GM19463 (cell line): ENCODE results near the gene TEX51.

Source experiments
- ATAC-seq: cut with Tn5 transposase; IDR thresholded peaks from one replicate; pipeline ENCODE4 v1.9.1; 2021; ENCODE audit warnings: mild to moderate bottlenecking, moderate library complexity; ENCODE audit not compliant: unreplicated experiment

Gene TEX51

DNA sequence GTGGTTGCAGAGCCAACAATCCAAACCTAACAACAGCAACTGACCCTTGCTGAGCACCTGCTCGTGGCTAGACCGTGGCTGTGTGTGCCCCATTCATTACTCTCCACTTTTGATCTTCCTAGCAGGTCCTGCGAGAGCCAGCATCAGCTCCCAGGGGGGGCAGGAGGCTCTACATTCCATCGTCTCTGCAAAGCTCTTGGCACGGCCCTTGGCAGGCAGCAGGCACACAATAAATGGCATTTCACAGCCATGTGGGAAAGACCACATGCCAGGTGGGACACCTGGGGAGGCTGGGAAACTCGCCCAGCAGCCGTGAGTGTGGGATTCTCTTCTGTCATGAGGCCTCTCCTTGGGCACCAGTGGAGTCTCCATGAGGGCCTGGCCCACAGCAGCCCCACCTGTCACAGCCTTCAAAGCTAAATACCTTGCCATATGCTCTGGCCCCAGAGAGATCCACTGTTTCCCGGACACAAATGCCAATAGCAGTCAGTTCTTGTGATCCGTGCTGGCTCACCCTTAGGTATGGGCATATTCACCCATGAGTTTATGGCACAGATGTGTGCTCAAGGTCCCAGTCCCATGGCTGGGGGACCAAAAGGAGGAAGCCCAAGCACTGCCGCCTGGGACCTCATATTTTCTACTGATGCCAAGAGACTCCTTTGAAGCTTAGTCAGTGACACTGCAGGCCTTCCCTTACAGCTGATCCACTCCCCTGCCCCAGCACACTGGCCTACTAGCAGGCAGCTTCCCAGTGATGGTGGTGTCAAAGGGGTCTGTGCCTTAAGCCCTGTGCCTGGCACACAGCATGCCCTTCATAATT, 6.8 kb upstream of the TEX51 start:
- no peak for ATAC-seq

DNA sequence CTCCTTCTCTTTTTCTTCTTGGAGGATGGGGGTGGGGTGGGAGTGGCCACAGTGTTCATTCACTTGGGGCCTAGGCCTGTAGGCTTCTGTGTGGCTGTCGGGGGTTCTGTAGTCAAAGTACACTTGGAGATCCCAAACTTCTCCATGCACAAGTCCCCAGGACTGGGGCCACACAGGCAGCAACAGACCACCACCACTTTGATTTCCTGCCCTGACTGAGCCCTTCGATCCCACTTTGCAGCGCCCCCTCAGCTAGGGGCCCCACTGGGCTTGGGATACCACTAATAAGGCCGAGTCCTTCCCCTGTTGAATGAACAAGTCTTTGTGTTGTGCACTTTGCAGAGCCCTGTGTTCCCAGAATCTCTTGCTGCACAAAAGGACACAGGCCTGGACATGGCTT, 5.5 kb upstream of the TEX51 start:
- ATAC-seq = no peak

GRCh38 chr2:126893606-126894005, 5.1 kb upstream of the TEX51 start:
- ATAC-seq = no peak

DNA sequence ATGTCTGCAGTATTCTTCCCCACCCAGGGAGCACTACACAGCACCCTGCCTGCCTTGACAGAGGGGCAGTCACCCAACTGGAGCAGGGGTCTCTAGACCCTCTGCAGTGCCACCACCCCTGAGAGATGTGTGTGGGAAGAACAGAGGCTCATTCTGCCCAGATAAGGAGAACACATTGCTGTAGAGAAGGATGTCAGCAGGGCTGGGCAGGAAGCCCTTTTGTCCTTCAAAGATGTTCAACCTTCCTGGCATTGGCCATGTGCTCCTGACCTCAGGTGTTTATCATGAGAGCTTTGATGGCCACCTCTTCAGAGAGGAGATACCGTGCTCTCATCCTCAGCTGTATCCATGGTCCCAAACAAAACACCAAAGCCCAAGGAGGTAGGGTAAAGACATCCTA, 4.6 kb upstream of the TEX51 start:
- no peak for ATAC-seq

DNA sequence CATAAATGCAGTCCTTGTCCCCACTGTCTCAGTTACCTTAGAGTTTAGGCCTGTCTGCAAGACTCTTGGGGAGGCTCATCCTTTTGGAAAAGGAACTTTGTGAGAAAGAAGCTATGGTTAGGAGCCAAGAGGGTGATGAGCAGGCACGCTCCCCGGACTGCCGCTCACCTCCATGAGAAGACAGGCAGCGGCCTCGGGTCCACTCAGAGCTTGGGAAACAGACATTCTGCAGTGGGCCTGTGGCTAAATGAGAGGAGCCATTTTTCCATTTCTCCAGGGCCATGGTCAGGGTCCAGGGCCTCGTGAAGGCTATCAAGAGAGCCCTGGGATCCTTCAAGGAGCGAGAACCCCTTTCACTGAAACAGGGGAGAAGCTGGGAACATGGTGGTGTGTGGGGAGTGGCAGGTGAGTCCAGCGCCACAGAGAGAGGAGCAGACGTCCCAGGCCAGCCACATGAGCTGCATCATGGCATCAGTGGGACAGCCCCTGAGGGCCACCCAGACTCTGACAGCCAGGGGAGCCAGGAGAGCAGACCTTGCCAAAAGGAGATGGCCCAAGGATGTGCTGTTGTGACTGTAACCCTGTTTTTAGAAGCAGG, 4.0 kb upstream of the TEX51 start:
- no peak for ATAC-seq

- ATAC-seq = no peak
Measured at GRCh38 chr2:126895336-126895735, 3.4 kb upstream of the TEX51 start.

GRCh38 chr2:126896471-126896870, 2.2 kb upstream of the TEX51 start:
- no peak for ATAC-seq

- ATAC-seq = no peak
Measured at GRCh38 chr2:126899616-126900185, 1.0 kb downstream of the TEX51 start.

- no peak for ATAC-seq
Measured at GRCh38 chr2:126900646-126901319, 2.1 kb downstream of the TEX51 start.

DNA sequence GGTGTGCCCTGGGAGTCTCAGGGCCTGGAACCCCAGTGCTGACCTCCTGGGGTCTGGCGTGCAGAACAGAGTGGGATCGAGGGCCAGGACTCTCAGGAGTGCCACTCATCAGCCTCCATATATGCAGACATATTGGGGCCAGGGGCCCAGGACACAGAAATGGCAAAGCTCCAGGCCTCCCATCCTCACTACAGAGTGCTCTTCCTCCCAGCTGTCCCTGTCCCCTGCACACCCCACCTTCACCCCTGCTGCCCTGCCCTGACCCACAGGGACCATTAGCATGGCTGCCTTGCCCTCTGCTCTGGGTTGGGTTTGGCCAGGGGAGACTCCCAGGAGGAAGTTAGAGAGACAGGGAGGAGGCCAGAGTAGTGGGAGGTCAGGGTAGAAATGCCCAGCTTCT, 2.8 kb downstream of the TEX51 start:
- ATAC-seq = no peak

DNA sequence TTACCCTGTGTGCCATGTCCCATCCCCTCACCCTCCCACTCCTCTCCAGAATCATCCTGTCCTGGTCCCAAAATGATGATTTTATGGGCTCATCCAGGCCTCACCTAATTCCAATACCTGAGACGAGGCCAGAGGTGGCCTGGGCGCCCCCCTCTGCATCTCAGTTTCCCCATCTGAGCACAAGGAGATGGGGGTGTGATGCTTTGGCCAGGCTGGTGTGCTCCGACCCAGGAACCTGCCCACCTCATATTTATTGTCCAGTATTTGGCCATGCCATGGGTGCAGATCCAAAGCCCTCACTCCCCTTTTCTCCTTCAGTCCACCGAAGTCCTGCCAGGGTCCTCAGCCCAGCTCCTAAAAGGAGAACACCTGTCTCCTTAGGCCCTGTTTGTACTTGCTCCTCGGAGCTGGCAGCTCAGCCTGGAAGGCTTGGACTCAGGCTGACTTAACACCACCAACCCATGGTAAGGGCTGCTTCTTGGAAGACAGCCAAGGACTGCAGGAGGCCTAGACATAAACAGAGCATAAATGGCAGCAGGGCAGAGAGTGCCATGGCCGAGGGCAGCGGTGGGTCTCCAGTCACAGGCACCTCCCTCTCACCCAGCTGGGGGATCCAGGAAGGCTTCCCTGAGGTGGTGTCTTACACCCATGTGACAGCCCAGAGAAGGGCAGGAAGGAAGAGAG, 3.6 kb downstream of the TEX51 start:
- no peak for ATAC-seq

DNA sequence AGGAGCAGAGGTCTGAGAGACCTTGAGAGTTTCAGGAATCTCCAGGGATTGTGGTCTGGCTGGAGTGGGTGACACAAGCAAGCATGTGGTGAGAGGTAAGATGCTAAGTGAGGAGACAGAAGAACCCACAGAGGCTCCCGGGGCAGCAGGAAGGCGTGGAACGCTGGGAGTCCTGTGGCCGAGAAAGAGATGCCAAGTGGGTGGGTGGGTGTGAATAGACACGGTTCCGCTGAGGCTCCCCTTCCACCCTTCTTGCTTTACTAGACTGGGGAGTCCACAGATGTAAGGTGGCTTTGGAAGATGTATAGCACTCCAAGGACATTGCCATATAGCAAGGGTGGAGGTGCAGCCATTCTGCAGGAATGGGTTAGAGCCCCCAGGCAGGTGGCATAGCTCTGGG, 4.2 kb downstream of the TEX51 start:
- no peak for ATAC-seq

GRCh38 chr2:126905991-126906390, 7.3 kb downstream of the TEX51 start:
- ATAC-seq = no peak

DNA sequence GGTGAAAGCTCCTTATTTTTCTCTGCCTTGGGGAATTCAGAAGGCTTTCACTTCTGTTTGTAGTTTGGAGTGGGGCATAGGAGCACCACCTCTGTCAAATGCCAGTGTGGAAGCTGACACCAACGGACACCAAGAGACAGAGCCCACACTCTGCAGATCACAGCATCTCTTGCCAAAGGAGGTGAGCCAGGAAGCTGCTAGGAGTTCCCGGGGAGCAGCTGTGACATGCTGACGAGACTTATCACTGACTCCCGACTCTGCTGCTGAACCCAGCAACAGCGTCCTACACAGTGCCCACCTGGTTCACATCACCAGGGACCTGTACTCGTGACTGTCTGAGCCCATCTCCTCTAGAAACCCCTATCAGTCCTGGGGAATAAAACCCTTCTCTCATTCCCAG, 8.1 kb downstream of the TEX51 start:
- no peak for ATAC-seq

DNA sequence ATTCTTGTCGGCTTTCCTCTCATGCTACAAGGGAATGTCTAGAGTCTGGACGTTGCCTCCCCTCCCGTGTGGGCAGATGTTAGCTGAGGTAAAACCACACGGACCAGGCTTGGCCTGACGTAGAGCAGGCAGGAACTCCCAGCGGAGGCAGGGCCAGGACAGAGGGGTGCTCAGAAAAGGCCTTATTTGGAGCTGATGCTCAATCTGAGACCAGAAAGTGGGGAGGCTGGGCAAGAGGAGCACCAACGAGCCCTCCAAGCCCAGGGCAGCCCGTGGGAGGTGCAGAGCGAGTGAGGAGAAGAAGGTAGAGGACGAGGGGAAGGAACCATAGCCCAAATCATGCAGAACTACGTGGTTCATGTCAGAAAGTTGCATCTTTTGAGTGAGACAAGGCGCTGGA, 9.0 kb downstream of the TEX51 start:
- peak; percentile 75 for ATAC-seq

- ATAC-seq = no peak
Measured at GRCh38 chr2:126908721-126909177, 10.1 kb downstream of the TEX51 start.

- ATAC-seq = no peak
Measured at GRCh38 chr2:126909366-126909765, 10.7 kb downstream of the TEX51 start.

DNA sequence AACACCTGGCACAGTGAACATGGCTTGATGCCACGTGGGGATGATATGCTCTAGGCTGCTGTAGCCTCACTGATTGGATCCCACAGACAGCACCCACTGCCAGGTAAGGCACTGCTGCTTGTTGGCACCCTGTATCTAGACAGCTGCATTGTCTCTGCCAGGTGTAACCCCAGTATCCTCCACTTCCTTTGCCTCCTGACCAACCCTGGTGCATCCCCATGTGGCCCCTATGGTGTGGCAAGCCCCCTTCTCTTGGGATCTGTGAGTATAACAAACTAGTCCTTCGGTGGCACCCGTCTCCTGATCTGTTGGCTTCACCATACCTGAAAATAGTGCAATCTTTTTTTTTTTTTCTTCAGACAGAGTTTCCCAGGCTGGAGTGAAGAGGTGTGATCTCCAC, 11.1 kb downstream of the TEX51 start:
- no peak for ATAC-seq

DNA sequence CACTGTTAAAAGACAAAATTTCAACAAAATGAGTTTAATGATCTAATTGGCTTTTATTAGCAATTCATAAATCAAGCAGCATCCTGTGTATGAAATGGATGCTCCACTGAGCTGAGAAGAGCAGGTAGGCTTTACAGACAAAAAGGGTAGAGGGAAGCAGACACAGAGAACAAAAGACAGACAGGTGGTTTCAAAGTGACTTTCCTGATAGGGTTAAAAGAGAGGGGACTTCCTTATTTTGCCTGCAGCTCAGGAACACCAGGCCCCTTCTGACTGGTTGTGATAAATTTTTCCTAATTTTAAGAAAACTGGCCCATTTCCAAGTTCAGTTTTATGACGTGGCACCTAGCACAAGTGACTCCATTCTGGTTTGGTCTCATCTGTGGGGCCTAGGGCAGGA, 11.9 kb downstream of the TEX51 start:
- ATAC-seq = no peak

GRCh38 chr2:126911111-126911796, 12.6 kb downstream of the TEX51 start:
- ATAC-seq = no peak

GRCh38 chr2:126912201-126912600, 13.5 kb downstream of the TEX51 start:
- ATAC-seq = no peak
